NCI-H1092 (cell line): ENCODE results near the gene FAM181A.

ENCODE experiments used
- DNase-seq: peaks from one replicate; lab custom pipeline; 2025; lab: John Stamatoyannopoulos, UW

The FAM181A gene

GRCh38 chr14:93962701-93963601 lies 35.8 kb downstream of the FAM181A start:
- no peak for DNase-seq

- no peak for DNase-seq
These were observed 36.5 kb downstream of the FAM181A start for GRCh38 chr14:93963692-93964091.

- no peak for DNase-seq
These were observed 37.1 kb downstream of the FAM181A start for GRCh38 chr14:93964281-93964680.

GRCh38 chr14:93964820-93965286 lies 37.7 kb downstream of the FAM181A start:
- no peak for DNase-seq

GRCh38 chr14:93965287-93965821 lies 38.2 kb downstream of the FAM181A start:
- no peak for DNase-seq

GRCh38 chr14:93965946-93966474 lies 38.9 kb downstream of the FAM181A start:
- no peak for DNase-seq

GRCh38 chr14:93967637-93968250 lies 40.6 kb downstream of the FAM181A start:
- DNase-seq = no peak

GRCh38 chr14:93969082-93969828 lies 42.1 kb downstream of the FAM181A start:
- no peak for DNase-seq

- DNase-seq = no peak
These were observed 43.4 kb downstream of the FAM181A start for GRCh38 chr14:93970585-93970964.

- no peak for DNase-seq
These were observed 44.0 kb downstream of the FAM181A start for GRCh38 chr14:93970965-93971634.

GRCh38 chr14:93971635-93972027 lies 44.5 kb downstream of the FAM181A start:
- no peak for DNase-seq

- no peak for DNase-seq
These were observed 45.6 kb downstream of the FAM181A start for GRCh38 chr14:93972618-93973205.

GRCh38 chr14:93973607-93974006 lies 46.5 kb downstream of the FAM181A start:
- DNase-seq = no peak

- no peak for DNase-seq
These were observed 47.2 kb downstream of the FAM181A start for GRCh38 chr14:93974299-93974698.

GRCh38 chr14:93974833-93975232 lies 47.7 kb downstream of the FAM181A start:
- DNase-seq = no peak

- no peak for DNase-seq
These were observed 48.8 kb downstream of the FAM181A start for GRCh38 chr14:93975791-93976476.

- DNase-seq = no peak
These were observed 49.4 kb downstream of the FAM181A start, which contains the start of gene ASB2 for GRCh38 chr14:93976477-93977057. TSS of gene ASB2 (minus strand) at chr14:93976570. CDS start at chr14:93964539, 12,031 bp downstream.

- DNase-seq = no peak
These were observed 50.0 kb downstream of the FAM181A start for GRCh38 chr14:93977171-93977570.

- DNase-seq = no peak
These were observed 50.8 kb downstream of the FAM181A start for GRCh38 chr14:93977790-93978581.
